Measurements from ENCODE around the gene SLC17A6.

- TF ChIP-seq, protein P1, sequence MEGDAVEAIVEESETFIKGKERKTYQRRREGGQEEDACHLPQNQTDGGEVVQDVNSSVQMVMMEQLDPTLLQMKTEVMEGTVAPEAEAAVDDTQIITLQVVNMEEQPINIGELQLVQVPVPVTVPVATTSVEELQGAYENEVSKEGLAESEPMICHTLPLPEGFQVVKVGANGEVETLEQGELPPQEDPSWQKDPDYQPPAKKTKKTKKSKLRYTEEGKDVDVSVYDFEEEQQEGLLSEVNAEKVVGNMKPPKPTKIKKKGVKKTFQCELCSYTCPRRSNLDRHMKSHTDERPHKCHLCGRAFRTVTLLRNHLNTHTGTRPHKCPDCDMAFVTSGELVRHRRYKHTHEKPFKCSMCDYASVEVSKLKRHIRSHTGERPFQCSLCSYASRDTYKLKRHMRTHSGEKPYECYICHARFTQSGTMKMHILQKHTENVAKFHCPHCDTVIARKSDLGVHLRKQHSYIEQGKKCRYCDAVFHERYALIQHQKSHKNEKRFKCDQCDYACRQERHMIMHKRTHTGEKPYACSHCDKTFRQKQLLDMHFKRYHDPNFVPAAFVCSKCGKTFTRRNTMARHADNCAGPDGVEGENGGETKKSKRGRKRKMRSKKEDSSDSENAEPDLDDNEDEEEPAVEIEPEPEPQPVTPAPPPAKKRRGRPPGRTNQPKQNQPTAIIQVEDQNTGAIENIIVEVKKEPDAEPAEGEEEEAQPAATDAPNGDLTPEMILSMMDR (IDR thresholded peaks at IDR 0.05; ENCODE audit: poor library complexity): no peak
- TF ChIP-seq EZH2phosphoT487 (IDR thresholded peaks at IDR 0.05; ENCODE audit: low read depth, severe bottlenecking, unreplicated experiment): no peak
- no peak for TF ChIP-seq EZH2 (IDR thresholded peaks at IDR 0.05; ENCODE audit: borderline replicate concordance)
Measured at GRCh38 chr11:22343371-22344032, 5.3 kb downstream of the SLC17A6 start.

Measured in hepatocyte (in vitro differentiated cells).